ENCODE results near the gene BGLAP. TPM values are rescaled to one million over a fixed set of nuclear protein-coding genes. Genes with fewer than 3 reads are reported as not detected.

BGLAP gene
- total RNA-seq, 4 donors from 2014 or later = 0.36 to 3.4 (median 0.69) TPM; not detected in 1

DNA sequence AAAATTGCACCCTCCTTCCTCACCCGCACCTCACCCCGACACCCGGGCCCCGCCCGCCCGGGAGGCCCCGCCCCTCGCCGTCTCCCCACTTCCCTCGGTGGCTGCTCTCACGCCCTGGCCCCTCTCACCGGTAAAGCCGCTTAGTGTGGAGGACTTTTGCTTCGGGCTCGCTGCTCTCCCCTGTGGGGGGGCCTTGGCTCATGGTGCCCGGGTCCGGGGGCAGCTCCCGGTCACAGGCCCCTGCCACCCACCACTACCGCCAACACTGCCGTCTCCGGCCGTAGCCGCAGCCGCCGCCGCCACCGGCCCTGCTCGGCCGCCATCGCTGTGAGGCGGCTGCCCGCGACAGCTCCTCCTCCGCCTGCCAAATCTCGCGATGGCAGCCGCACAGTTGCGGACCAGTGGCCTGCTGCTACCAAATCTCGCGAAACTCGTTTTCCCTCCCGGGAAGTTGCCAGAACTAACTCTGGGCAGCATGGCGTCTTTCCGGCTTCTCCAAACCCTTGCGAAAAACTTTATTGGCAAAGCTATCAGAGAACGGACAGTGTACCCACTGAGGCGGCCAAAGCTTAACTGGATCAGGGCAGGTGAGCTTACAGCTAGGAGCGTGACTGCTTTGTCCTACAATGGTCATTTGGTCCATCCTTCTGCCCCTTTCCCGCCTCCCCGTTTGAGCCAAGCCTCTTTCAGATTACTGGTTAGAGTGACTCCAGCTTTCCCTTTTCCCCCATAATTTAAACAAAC is 40.7 kb downstream of the BGLAP start, which contains the start of gene SMG5:
SMG5 (minus strand) TSS at position 347 of the 744 bp plus-strand sequence; CDS start at position 202, 145 bp downstream.
- peak within 1 kb of the TSS; percentile 84 for H3K4me3 ChIP-seq (ENCODE audit: low read depth, poor library complexity, severe bottlenecking)
- 1% methylated on average over 36 to 38 of the region's 50 CpGs for WGBS, 2 donors
- DNase-seq (ENCODE audit: low spot score in 2 of 2) = peak; percentile 96 to 99
- intact Hi-C loops (cut with DNase I; ENCODE audit: low total_unique reads) = no loop called here
- TF ChIP-seq POLR2A (IDR thresholded peaks at IDR 0.05) = peak in 1 of 2 donors; percentile 49
- TF ChIP-seq, protein P1, sequence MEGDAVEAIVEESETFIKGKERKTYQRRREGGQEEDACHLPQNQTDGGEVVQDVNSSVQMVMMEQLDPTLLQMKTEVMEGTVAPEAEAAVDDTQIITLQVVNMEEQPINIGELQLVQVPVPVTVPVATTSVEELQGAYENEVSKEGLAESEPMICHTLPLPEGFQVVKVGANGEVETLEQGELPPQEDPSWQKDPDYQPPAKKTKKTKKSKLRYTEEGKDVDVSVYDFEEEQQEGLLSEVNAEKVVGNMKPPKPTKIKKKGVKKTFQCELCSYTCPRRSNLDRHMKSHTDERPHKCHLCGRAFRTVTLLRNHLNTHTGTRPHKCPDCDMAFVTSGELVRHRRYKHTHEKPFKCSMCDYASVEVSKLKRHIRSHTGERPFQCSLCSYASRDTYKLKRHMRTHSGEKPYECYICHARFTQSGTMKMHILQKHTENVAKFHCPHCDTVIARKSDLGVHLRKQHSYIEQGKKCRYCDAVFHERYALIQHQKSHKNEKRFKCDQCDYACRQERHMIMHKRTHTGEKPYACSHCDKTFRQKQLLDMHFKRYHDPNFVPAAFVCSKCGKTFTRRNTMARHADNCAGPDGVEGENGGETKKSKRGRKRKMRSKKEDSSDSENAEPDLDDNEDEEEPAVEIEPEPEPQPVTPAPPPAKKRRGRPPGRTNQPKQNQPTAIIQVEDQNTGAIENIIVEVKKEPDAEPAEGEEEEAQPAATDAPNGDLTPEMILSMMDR (IDR thresholded peaks at IDR 0.05) = no peak

DNA sequence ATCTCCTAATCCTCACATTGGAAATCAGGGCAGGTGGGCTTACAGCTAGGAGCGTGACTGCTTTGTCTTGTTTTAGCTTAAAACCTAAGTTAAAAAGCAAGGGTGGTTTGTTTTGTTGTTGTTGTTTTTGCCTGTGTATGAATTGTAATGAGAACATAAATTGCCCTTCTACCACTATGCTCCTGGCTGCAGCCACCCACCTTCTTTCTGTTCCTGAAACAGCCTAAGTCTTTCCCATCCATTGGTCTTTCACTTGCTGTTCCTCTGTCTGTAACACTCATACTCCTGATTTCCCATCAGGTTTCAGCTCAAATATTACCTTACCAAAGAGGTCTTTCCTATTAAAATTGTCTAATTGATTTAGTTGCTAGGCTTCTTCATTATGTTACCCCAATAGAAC is 41.5 kb downstream of the BGLAP start:
- WGBS, 2 donors = 70 to 78% methylated on average over 1 of the region's 1 CpG
- DNase-seq (ENCODE audit: low spot score in 2 of 2) = no peak
- no peak for TF ChIP-seq POLR2A (IDR thresholded peaks at IDR 0.05)
- TF ChIP-seq, protein P1 (IDR thresholded peaks at IDR 0.05) = no peak
- intact Hi-C loops (cut with DNase I; ENCODE audit: low total_unique reads) = no loop called here
- no peak overlapping the region for H3K4me3 ChIP-seq (ENCODE audit: low read depth, poor library complexity, severe bottlenecking)

DNA sequence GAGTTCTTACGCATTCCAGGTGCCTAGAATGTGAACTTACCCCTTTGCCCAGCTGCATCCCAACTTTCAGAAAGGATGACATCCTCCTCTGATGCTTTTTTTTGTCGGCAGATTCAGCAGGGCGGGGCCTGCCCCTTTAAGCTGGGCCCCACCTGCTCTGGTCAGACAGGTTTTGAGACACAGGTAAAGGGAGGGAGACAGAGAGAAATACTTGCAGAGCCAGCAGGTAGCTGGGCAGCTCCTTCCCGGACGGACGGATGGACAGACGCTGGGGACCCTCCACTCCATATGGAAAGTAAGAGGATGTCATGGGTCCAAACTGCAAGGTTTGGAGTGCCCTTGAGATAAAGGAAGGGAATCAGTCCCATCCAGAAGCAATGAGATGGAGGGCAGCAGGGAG is 42.1 kb downstream of the BGLAP start, which contains the start of gene TMEM79:
TMEM79 (plus strand) TSS at position 214 of the 400 bp plus-strand sequence. CDS start 902 bp downstream, outside the sequence.
- H3K4me3 ChIP-seq (ENCODE audit: low read depth, poor library complexity, severe bottlenecking) = peak within 1 kb of the TSS; percentile 84
- intact Hi-C loops (cut with DNase I; ENCODE audit: low total_unique reads) = no loop called here
- TF ChIP-seq POLR2A (IDR thresholded peaks at IDR 0.05) = no peak
- TF ChIP-seq, protein P1 (IDR thresholded peaks at IDR 0.05) = no peak
- no peak for DNase-seq (ENCODE audit: low spot score in 2 of 2)
- 55 to 73% methylated on average over 7 of the region's 7 CpGs for WGBS, 2 donors

DNA sequence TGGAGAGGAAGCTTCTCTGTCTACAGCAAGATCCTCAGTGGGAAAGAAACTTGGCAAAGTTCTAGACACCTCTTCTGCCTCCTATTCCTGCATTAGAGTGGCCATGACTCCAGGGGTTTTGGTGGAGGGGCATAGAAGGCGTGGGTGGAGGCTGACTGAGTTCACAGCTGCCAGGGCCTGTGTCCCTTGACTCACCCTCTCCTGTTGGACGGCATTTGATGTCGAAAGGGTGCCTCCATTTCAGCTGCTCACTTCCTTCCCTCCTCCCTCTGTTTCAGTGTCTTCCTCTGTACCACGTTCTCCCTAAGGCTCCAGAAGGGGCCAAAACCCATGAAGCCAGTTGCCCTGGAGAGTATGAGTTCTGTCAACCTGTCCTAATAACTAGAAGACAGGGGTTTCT is 42.8 kb downstream of the BGLAP start:
- TF ChIP-seq POLR2A (IDR thresholded peaks at IDR 0.05) = no peak
- TF ChIP-seq, protein P1 (IDR thresholded peaks at IDR 0.05) = no peak
- WGBS, 2 donors = 39 to 41% methylated on average over 4 of the region's 4 CpGs
- intact Hi-C loops (cut with DNase I; ENCODE audit: low total_unique reads) = no loop called here
- DNase-seq (ENCODE audit: low spot score in 2 of 2) = no peak
- H3K4me3 ChIP-seq (ENCODE audit: low read depth, poor library complexity, severe bottlenecking) = no peak overlapping the region

DNA sequence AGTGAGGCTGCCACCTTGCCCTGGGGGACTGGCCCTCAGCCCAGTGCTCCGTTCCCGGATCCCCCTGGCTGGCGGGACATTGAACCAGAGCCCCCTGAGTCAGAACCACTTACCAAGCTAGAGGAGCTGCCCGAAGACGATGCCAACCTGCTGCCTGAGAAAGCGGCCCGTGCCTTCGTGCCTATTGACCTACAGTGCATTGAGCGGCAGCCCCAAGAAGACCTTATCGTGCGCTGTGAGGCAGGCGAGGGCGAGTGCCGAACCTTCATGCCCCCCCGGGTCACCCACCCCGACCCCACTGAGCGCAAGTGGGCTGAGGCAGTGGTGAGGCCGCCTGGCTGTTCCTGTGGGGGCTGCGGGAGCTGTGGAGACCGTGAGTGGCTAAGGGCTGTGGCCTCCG is 43.5 kb downstream of the BGLAP start:
- TF ChIP-seq, protein P1 (IDR thresholded peaks at IDR 0.05) = no peak
- TF ChIP-seq POLR2A (IDR thresholded peaks at IDR 0.05) = no peak
- DNase-seq (ENCODE audit: low spot score in 2 of 2) = no peak
- 72 to 86% methylated on average over 15 to 21 of the region's 21 CpGs for WGBS, 2 donors
- no peak overlapping the region for H3K4me3 ChIP-seq (ENCODE audit: low read depth, poor library complexity, severe bottlenecking)
- intact Hi-C loops (cut with DNase I; ENCODE audit: low total_unique reads) = no loop called here
